GM15510 (cell line): ENCODE measurements around the gene TBC1D2B.

Experiments used
- POLR2A ChIP-seq: IDR thresholded peaks from 3 replicates; pipeline ENCODE4 v1.6.1; 2011; ENCODE audit warnings: borderline replicate concordance; ENCODE audit not compliant: insufficient read length; ENCODE audit errors: extremely low read depth

Gene TBC1D2B

DNA sequence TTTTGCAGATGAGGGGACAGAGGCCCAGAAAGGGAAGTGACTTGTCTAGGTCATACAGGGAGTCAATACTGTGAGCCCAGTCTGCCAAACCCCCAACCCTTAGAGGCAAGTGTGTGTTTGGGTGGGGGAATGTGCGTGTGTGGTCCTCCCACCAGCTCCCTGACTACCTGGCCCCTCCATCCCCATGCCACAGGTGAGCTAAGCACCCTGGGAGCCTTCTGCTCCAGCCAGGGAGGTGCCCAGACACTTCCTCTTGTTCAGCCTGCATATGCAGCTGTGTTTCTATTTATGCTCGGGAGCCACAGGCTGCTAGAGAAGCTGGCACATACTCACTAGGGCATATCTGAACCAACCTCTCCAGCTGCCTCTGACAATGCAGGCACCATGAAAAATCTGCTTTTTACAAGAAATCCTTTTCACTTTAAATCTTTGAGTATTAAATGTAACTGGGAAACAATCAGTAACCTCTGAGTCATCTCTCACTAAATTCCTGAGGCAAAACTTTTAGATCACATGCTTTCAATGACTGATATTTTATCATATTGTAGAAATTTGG, 20.7 kb downstream of the TBC1D2B start:
- no peak for TF ChIP-seq POLR2A

DNA sequence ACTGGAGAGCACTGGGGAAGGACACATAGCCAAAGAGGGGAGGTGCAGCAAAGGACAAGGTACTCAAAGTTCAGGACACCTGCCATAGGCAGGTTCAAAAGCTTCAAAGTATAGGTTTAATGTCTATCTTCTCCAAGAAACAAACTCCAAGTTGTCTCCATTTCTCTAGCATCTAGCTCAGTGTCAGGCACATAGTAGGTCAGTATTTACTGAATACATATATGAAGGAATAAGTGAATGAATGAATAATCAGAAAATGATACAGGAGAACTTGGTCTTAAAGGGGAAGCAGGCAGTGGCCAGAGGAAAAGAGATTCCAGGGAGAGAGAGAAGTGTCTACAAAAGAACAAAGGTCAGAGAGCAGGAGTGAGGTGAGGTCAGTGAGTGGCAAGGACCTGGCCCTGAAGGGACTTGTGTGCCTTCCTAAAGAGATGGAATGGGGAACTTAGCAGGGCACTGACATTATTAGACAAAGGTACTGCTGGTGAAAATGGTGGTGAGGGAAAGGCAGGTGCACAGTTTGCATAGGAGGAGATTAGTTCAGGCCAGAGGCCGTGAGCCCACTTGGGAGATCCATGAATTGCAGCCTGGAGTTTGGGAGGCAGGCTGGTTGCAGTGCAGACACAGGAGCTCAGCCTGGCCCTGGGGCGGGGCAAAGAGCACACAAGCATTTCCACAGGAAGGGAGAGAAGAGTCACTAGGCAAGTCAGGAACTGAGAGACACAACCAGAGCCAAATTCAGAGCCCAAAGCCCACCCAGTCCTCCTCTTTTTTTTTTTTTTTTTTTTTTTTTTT, 21.4 kb downstream of the TBC1D2B start:
- no peak for TF ChIP-seq POLR2A

GRCh38 chr15:78054966-78055365, 22.5 kb downstream of the TBC1D2B start:
- no peak for TF ChIP-seq POLR2A

- no peak for TF ChIP-seq POLR2A
Observed at GRCh38 chr15:78054518-78054917, 23.0 kb downstream of the TBC1D2B start.

GRCh38 chr15:78052545-78052944, 25.0 kb downstream of the TBC1D2B start:
- no peak for TF ChIP-seq POLR2A

GRCh38 chr15:78052001-78052401, 25.5 kb downstream of the TBC1D2B start:
- TF ChIP-seq POLR2A = no peak

- TF ChIP-seq POLR2A = no peak
Observed at GRCh38 chr15:78051596-78051995, 25.9 kb downstream of the TBC1D2B start.

DNA sequence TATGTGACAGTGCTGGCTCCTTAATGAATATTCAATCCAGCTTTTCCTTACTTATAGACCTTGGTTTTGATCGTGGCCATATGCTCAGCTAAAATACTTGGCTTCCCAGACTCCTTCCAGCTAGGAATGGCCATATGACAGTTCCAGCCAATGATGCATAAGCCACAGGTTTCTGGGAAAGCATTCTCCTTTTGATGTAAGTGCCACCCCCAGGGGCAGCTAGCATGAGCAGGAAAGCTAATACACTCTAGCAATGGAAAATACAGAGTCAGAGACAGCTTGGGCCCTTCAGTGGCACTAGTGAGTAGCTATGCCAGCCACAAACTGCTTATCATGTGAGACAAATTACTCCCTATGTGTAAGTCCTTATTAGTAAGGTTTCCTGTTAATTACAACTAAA, 26.7 kb downstream of the TBC1D2B start:
- no peak for TF ChIP-seq POLR2A

DNA sequence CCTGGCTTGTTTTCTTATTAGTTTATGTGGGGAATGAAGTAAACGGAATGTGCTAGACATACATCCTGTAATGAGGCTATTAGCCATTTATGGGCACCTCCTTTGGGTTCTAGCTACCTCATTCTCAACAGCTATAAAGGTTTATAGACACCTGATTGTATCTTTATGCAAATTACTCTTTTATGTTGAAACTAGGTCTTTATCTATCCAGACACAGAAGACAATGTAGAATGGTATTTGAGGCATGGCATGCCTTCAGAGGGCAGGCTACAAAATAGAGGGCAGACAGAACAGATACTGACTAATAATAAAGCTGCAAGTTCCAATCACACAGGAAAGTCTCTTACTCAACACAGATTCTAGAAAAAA, 27.1 kb downstream of the TBC1D2B start:
- TF ChIP-seq POLR2A = no peak

GRCh38 chr15:78049691-78050440, 27.6 kb downstream of the TBC1D2B start:
- no peak for TF ChIP-seq POLR2A

DNA sequence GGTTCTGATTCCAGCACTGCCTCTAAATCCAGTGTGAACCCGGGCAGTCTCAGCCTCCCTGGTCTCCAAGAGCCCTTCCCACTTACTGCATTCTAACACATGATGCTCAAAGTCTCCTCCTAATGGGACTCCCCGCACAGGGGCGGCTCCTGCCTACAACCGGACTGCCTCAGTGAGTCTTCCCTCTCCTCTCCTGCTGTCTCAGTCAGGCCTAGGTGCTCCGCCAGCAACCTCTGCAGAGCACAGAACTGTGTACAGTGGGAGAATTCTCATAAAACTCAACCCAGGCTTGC, 28.9 kb downstream of the TBC1D2B start:
- no peak for TF ChIP-seq POLR2A

DNA sequence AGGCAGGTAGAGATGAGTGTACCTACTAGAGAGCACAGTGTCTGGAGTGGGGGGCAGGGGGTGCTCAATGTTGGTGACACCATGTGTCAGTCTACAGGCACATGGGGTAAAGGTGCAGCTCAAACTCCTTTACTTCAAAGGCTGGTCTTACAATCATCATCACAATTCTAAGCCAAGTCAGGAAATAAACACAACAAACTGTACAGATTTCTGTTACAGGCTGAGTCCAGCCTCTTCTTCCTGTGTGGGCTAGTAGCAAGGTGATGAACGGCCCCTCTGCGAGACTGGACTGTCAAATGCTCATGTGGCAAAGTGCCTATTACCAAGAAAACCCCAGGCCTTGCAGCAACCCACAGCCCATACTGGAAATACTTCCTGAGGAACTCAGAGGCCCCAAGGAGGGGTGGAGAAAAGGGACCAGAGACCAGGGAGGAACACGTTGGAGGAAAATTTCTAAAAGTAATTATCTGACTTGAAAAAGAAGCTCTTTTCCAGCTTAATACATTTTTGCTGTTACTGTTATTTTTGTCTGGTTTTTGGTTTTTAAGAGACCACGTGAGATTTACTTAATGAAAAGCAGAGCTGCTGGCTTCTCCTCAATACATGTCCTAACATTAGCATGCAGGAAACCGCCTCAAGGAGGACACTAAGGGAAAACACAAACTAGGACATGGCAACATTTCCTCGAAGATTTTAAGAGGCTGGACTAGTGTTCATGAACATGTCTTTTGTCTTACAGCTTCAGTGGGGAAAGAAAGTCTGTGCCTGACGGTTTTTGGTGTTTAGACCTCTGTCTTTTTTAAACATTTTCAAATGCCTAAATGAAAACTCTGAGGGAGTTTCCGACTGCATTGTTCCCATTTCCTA, 29.5 kb downstream of the TBC1D2B start:
- TF ChIP-seq POLR2A = no peak

DNA sequence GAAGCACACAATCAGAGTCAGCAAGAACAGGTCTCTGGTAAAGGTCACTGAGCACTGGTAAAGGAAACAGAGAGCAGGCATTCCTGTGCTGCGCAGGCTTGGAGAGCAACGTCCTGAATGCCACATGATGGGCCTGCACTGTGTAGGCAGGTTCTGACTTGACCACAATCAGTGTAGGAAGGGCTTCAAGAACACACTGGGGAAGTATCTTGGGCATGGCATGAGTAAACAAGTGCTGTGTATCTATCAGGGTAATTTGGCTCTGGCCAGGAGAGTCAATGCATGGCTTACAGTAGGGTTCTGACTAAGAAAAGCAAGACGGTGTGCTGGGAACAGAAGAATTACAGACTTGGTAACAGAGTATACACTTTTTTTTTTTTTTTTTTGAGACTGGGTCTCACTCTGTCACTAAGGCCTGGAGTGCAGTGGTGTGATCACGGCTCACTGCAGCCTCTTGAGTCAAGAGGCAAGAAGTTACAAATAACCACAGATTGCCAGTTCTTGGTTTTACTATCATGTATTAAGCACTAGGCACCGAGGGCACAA, 30.6 kb downstream of the TBC1D2B start:
- TF ChIP-seq POLR2A = no peak

- TF ChIP-seq POLR2A = no peak
Observed at GRCh38 chr15:78045189-78045588, 32.3 kb downstream of the TBC1D2B start.
